AML-193 (cell line): Measurements from ENCODE around the gene SEC31B.
A peak's percentile ranks its signal among the peaks of the same experiment; 100 is the strongest.

Source experiments
- DNase-seq, 2 experiments: peaks; one replicate each; lab custom pipeline; 2025; lab: John Stamatoyannopoulos, UW

The SEC31B gene

GRCh38 chr10:100519311-100520051 is at the start of gene SEC31B:
TSS of gene SEC31B (minus strand) at chr10:100519861. CDS start at chr10:100516952, 2,909 bp downstream.
- DNase-seq: no peak

- no peak for DNase-seq
Measured at GRCh38 chr10:100568912-100569311, 49.3 kb upstream of the SEC31B start.

DNA sequence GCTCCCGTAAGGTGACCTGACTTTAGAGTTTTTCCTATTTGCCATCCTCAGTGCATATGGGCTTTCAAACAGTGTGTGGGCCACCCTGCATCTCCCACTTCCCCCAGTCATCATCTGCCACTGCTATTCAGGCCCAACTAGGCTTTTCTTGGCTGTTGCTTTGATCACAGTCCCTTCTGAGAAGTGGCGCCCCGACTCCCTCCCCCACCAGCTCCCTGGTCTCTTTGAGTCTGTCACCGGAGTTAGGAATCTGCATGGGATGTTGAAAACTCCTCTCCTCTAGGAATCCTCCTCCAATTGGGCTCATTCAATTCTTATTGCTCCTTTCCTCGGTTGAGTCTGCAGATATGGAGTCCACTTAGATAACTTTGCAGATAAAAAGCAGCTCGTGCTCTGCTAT is 48.2 kb upstream of the SEC31B start:
- DNase-seq: no peak

- DNase-seq: no peak
Measured at GRCh38 chr10:100567249-100567648, 47.6 kb upstream of the SEC31B start.

DNA sequence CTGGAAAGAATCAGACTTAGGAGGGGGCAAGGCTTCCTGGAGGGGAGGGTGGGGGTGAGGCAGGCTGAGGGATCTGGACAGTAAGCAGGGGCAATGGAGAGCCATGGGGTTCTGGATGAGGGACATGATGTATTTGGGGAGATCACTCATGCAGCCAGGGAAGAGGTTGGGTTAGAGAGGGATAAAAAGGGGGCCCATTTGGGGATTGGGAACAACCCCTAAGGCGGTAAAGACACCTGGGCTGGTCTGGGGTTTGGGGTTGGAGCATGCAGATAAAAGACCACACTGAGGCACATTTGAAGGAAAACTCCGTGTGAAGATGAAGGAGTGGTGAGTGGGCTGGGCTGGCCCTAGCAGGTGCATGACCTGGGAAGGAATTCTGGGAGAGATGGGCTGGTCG is 46.9 kb upstream of the SEC31B start:
- DNase-seq: no peak

DNA sequence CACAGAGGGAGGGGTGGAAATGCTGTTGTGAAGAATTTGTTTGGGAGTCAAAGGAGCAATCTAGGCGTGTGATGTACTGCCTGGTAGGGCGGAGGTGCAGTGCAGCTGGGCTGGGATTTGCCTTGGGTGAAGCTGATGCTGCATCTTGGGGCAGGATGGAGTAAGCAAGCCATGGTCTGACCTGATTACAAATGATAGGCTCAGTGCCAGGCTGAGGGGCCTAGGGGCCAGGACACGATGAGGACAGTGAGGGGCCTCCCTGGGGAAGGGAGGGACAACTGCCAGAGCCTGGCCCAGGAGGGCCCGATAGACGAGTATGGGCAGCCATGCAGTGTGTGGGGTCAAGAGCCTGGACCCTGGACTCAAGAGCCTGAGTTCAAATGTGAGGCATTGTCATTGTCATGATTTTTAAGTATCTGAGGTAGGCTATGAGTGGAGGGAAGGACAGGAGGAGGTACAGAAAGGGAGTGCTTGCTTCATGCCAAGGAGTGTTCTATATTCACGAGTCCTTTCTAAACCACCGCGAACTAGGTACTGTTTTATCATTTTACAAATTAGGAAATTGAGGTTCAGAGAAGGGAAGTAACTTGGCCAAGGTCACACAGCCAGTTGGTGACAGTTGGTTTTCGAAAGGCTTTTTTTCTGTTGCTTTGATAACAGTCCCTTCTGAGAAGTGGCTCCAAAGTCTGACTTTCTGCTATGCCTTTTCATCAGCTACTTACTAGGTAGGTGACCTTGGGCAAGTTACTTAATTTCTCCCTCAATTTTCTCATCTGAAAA is 45.7 kb upstream of the SEC31B start:
- no peak for DNase-seq

DNA sequence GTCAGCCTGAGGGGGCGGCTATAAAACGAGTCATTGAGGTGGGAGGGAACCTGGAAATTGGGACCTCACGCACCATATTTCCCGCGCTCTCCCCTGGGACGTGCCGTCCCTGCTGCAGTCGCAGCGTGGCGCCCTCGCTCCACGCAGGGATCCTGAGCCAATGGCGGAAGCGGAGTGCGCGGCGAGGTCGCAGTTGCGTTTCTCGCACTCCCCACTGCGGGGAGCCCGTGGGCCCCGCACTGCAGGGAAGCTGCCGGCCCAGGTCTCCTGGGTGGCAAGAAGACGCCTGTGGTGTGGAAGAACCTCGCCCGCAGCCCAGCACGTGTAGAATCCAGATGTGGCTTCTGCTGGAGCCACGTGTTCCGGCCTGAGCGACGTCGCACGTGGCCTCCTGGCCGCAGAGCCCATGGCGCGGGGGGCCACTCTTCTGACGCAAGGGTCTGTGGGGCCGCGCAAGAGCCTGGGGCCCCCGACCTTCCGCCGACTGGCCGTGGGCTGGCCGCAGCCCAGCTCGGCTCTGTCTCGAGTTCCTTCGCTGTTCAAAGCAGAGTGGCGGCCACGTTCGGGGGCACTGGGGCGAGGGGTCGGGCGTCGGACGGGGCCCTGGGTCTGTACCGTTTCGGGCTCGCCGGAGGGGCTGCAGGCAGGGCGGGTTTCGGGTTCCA is 42.5 kb upstream of the SEC31B start:
- no peak for DNase-seq

DNA sequence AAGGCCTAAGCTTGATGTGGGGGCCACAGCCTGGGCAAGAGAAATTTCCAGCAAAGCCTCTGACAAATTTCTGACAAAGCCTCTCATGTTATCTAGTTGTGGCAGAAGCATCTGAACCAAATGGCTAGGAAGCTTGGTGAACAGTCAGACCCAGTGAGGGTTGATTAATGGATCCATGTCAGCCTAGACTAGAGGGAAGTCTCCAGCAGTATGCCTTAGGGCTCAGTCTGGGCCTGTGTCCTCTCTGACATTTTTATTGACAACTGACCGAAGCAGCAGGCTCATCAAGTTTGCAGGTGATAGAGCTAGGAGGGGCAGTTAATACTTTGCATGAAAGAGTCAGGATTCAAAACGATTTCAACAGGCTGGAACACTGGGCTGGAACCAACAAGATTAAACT is 41.3 kb upstream of the SEC31B start:
- DNase-seq: no peak

DNA sequence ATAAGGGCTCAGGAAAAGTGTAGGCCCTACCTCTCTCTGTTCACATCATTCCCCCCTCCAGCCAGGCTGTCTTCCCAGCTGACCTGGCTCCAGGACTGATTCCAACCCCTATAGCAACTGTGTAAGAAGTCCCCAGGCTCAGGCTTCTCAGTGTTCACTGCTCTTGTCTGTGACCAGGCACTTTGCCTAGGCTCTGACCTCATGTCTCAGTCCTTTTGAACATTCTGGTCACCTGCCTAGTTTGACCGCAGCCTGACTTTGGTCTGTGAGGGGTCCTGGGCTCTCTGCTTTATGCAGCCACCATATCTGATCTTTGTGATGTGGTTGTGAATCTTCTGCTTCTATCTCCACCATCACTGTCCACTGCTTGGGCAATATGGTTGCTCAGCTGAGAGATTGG is 40.6 kb upstream of the SEC31B start:
- DNase-seq: no peak

DNA sequence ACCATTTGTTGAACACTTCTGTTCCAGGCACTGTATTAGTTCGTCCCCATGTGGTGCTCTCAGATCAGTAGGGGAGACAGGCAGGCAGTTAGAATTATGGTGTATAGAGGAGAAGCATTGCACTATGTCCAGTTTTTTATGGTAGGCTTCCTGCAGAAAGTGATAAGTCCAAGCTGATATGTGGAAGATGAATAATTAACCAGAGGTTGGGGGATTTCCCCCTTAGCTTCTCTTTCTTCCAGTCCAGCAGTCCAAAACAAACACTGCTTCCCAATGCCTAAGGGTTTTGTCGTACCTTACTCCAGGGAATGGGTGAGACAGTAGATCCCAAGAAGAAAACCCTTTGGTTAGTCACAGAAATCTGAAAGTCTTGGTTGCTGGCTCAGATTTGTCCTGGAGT is 35.2 kb upstream of the SEC31B start:
- no peak for DNase-seq

GRCh38 chr10:100553929-100554328 is 34.3 kb upstream of the SEC31B start:
- DNase-seq: peak in 1 of 2 experiments; percentile 4

- no peak for DNase-seq
Measured at GRCh38 chr10:100551738-100552137, 32.1 kb upstream of the SEC31B start.

- DNase-seq: peak; percentile 3 to 6
Measured at GRCh38 chr10:100551196-100551595, 31.5 kb upstream of the SEC31B start.

- no peak for DNase-seq
Measured at GRCh38 chr10:100544950-100545349, 25.3 kb upstream of the SEC31B start.

DNA sequence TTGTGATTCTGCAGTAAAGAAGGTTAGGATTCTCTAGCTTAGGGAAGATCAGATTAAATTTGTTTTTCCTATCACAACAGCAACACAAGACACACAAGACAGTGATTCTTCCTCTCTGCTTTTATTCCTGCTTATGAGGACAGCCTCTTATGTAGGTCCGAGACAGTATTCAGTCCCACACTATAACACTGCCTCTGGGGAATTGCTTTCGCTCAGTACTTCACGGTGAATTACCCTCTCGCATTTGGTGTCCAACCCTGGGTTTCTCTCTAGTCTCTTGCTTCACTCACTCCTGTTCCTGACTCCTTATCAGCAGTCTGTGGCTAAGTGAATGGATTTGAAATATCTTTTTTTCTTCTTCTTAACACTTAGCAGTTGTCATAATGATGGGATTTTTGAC is 17.8 kb upstream of the SEC31B start:
- DNase-seq: no peak

DNA sequence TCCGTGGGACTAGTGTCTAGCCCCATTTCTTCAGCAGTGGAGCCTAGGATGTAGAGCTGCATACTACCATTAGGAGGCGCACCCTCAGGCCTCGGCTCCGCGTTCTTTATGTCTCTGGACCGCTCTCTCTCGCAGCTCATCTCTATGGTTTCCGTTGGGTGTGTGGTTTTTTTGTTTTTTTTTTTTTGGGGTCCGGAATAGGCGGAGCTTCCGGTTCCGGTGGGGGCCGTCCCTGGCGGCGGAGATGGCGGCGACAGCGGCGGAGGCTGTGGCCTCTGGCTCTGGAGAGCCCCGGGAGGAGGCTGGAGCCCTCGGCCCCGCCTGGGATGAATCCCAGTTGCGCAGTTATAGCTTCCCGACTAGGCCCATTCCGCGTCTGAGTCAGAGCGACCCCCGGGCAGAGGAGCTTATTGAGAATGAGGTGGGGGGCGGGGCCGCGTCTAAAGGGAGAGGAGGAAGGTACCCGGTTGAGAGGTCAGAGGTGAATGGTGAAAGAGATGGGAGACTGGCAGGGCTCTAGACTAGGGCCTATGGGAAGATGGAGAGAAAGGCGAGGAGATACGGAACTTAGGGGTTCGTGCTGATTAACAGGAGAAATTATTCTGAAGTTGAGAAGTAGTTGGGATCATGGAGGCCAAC is 16.2 kb upstream of the SEC31B start, which contains the start of gene HIF1AN:
Gene HIF1AN (plus strand): TSS at position 229 of the 639 bp plus-strand sequence. CDS start 16 bp downstream, at position 245.
- peak; percentile 89 to 93 for DNase-seq

DNA sequence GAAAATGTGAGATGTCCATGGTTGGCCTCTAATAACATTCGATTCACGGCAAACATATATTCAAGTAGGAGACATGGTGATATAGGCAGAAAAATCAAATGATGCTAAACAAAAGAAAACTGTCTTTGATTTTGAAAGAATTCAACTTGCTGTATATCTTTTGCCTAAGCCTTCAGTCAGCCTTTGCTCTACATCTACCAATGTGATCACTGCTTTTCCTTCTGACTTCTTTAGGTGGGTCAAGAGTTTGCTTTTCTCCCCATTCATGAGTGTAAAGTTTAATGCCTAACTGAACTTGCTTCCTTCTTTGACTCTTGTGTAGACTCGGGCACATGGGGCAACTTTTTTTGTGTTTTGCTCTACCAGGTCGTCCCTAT is 15.7 kb upstream of the SEC31B start:
- no peak for DNase-seq

DNA sequence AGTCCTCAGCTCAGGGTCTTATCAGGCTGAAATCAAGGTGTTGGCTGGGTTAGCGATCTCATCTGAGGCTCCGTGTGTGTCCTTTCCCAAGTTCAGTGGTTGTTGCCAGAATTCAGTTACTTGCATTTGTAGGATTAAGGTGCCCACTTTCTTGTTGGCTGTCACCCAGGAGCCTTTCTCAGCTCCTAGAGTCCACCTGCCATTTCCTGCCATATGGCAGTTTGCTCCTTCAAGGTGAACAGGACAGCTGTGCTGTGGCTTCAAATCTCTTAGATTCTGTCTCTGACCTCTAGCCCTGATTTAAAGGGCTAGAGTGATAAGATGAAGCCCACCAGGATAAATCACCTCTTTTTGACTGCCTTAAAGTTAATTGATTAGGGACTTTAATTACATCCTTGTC is 15.1 kb upstream of the SEC31B start:
- DNase-seq: no peak

GRCh38 chr10:100531761-100532160 is 12.1 kb upstream of the SEC31B start:
- DNase-seq: peak; percentile 18 to 23

- peak; percentile 54 to 55 for DNase-seq
Measured at GRCh38 chr10:100529475-100530298, 10.0 kb upstream of the SEC31B start, which contains the start of gene NDUFB8. TSS of gene NDUFB8 (minus strand) at chr10:100529871. CDS start at chr10:100529851, 20 bp downstream.

DNA sequence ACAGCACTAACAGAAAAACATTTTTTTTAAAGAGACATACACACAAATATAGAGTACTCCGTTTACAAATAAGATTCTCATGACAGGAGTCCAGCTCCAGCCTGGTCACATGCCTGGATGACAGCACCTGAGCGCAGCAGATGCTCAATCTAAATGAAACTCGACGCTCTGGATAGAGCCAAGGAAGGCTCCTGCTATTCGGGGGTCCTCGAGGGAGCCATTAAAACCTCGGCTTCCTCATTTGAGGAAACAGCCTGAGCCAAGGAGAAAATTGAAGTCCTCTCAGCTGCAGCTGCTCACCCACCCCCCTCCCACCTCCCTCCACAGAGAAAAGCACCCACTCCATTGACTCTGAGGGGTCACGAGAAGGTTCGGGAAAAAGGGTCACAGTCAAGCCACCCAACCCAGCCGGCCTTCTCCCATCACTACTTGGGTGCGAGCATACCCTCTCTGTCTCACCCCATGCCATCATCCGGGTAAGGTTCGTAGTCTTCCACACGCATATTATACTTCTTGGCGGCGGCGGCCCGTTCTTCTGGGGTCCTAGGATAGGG is 9.3 kb upstream of the SEC31B start:
- no peak for DNase-seq
